Inflammatory macrophage treated with lipopolysaccharide for 1 hour (primary cell): Measurements from ENCODE around the gene SLC43A1.
"Not testable (repeated sequence)": the region's sequence is repeated elsewhere in the genome, so short reads cannot be mapped to it uniquely, and the experiment has no call there.

ENCODE experiments used
- DNase-seq, 2 donors: peaks; one replicate each; pipeline ENCODE4 v3.0.0-alpha.2; 2020 to 2022

Gene SLC43A1

DNA sequence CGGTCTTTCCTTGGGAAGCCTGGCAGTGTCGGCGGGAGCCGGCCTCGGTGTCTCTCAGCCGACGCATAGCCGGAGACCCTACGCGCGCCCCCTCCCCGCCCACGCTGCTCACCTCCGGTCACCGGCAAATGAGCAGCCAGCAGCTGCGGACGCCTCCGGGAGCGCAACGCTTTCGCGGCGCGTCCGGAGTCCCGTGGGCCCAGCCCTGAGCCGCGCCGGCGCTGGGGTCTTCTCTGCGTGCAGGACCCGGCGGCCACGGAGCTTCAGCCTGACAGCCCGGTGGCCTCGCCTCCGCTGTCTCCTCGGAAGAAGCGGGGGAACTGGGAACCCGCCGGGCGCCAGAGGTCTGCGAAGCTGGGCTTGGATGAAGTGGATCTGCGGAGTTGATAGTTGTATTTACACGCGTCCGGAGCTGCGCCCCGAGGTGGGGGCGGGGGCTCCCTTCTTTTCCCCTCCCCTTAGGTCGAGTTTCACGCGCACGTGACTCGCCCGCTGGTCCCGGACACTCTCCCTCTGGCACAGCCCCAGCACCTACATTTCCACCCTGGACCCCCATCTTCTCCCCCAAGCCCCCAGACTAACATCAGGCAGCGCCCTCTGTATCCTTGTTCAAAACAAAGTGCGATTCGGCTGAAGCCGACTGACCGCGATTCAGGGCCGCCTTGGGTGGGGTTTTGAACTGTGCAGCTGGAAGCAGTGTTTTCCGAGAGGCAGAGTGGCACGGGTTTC lies at the start of gene SLC43A1:
TSS of gene SLC43A1 (minus strand) at position 371 of the 729 bp plus-strand sequence. CDS start 1,591 bp downstream, outside the sequence.
- DNase-seq: no peak

DNA sequence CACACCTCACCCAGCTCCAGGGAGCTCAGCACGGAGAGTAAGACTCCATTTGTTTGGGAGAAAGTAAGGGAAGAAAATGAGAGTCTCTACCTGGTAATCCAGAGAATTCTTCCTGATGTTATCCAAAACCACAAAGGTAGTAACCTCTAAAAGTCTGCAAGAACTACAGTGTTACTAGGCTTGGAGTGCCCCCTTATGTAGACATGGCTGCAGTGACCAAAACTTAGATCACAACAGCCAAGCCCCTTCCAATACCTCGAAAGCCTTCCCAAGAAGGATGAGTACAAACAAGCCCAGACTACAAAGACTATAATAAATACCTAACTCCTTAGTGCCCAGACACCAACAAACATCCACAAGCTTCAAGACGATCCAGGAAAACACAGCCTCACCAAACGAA lies 47.1 kb upstream of the SLC43A1 start:
- no peak for DNase-seq

- no peak for DNase-seq
These were observed 44.6 kb upstream of the SLC43A1 start for GRCh38 chr11:57560146-57560545.

GRCh38 chr11:57556041-57556440 lies 40.5 kb upstream of the SLC43A1 start:
- no peak for DNase-seq

DNA sequence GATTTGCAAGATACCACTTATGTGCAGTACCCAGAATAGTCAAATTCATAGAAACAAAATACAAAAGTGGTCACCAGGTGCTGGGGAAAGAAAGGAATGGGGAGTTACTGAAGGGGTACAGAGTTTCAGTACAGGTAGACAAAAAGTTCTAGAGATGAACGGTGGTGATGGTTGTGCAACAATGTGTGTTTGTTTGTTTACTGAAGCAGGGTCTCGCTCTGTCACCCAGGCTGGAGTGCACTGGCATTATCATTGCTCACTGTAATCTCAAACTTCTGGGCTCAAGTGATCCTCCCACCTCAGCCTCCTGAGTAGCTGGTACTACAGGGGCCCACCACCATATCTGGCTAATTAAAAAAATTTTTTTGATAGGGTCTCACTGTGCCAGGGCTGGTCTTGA lies 39.9 kb upstream of the SLC43A1 start:
- DNase-seq: no peak

- no peak for DNase-seq
These were observed 37.0 kb upstream of the SLC43A1 start for GRCh38 chr11:57552479-57552878.

- no peak for DNase-seq
These were observed 36.4 kb upstream of the SLC43A1 start for GRCh38 chr11:57551941-57552340.

DNA sequence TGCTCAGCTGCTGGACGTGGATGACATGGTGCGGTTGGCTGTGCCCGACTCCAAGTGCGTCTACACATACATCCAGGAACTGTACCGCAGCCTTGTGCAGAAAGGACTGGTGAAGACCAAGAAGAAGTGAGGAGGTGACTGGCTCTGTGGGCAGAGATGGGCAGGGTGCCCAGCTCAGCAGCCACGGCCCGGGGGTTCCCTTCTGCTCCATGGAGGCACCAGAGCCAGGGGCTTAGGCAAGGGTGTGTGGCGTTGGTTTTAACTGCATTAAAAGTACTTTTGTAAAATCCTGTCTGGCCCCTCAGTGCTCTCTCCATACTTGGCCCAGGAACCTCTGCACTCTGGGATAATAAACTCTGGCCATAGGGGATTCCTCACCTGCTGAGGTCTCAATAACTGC lies 34.5 kb upstream of the SLC43A1 start:
- DNase-seq: no peak

GRCh38 chr11:57547854-57548377 lies 32.4 kb upstream of the SLC43A1 start:
- peak; percentile 2 to 38 for DNase-seq

DNA sequence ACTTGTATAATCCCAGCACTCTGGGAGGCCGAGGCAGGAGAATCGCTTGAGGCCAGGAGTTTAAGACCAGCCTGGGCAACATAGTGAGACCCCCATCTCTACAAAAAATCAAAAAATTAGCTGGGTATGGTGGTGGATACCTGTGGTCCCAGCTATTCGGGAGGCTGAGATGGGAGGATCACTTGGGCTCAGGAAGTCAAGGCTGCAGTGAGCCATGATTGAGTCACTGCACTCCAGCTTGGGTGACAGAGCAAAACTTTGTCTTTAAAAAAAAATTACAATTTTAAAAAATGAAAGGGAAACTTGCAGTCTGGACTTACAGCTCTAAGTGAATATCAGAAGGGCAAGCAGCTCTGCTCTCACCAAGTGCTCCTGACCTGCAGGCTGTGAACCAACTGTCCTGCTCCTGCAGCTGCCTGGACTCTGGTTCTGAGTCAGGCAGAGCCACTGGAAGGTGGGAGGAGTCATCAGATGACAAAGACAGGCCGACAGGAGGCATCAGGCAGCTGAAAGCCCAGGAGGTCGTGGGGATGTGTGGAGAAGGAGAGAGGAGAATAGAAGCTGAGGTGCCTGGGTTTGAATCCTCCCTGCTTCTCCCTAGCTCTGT lies 31.5 kb upstream of the SLC43A1 start:
- no peak for DNase-seq

GRCh38 chr11:57546451-57546850 lies 30.9 kb upstream of the SLC43A1 start:
- DNase-seq: no peak

- no peak for DNase-seq
These were observed 30.4 kb upstream of the SLC43A1 start for GRCh38 chr11:57545883-57546282.

GRCh38 chr11:57544566-57544965 lies 29.1 kb upstream of the SLC43A1 start:
- DNase-seq: no peak

DNA sequence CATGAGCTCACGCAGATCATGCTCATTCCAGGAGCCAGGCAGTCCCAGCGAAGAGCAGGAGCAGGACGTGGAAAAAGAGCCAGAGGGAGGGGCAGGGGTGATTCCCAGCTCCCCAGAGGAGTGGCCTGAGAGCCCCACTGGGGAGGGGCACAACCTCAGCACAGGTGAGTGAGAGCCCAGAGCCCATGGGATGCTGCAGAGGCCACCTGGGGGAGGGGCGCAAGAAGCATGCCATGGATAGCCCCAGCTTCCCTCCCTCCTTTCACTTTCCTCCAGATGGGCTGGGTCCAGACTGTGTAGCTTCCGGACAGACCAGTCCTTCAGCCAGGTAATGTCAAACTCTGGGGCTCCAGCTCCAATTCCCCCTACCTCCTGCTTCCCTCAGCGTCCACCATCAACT lies 28.1 kb upstream of the SLC43A1 start:
- DNase-seq: no peak

- DNase-seq: no peak
These were observed 27.1 kb upstream of the SLC43A1 start for GRCh38 chr11:57542582-57542981.

GRCh38 chr11:57541169-57541568 lies 25.7 kb upstream of the SLC43A1 start:
- no peak for DNase-seq

DNA sequence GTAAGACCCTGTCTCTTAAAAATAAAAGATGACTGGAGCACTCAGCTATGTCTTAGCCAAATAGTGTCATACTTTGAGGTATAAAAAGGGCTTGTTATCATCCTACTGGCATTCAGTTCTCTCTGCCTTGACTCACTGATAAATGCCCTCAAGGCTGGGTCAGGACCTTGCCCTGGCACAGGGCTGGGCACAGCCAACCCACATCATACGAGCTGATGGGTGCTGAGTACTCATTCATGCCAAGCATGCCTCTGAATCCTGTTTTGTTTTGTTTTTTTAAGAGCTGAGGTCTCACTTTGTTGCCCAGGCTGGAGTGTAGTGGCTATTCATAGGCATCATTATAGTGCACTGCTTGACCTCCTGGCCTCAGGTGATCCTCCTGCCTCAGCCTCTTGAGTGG lies 23.8 kb upstream of the SLC43A1 start:
- DNase-seq: no peak

DNA sequence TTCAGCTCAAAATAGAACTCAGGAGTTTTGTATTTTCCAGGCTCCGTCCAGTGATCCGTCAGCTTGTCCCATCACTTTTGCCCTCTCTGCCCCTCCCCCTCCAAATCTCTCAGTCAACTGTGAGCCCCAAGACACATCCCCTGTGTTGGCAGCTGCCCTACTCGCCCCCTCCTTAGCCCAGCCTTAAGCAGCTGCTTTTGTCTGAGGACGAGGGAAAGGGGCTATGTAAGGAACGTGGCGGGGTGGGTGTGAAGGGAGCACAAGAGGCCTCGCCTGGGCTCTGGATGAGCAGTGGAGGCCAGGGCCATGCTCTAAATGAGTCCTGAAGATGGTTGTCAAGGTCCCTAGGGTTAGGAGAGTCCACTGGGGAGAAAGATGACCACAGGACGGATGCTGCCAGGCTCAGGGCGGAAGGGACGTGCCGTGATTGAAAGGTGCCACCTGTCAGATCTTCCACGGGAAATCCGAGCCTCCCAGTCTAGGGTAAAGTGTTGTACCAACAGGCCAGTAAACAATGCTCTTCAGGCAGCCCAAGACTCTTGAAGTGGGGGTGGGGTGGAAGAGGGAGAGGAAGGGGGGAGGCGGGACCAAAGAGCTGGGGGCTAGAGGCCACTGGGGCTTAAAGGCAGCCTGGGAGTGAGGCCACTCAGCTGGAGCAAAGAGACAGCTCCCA lies 21.6 kb upstream of the SLC43A1 start, which contains the start of gene SMTNL1:
TSS of gene SMTNL1 (plus strand) at position 649 of the 673 bp plus-strand sequence. CDS start 5,048 bp downstream, outside the sequence.
- no peak for DNase-seq

DNA sequence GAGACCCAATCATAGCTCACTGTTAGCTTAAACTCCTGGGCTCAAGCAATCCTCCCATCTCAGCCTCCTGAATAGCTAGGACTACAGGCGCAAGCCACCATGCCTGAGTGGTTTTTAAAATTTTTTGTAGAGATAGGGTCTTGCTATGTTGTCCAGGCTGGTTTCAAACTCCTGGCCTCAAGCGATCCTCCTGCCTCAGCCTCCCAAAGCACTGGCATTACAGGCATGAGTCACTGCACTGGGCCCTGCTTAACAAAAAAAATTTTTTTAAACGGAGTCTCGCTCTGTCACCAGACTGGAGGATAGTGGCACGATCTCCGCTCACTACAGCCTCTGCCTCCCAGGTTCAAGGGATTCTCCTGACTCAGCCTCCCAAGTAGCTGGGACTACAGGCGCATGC lies 18.9 kb upstream of the SLC43A1 start:
- DNase-seq: not testable (repeated sequence)

DNA sequence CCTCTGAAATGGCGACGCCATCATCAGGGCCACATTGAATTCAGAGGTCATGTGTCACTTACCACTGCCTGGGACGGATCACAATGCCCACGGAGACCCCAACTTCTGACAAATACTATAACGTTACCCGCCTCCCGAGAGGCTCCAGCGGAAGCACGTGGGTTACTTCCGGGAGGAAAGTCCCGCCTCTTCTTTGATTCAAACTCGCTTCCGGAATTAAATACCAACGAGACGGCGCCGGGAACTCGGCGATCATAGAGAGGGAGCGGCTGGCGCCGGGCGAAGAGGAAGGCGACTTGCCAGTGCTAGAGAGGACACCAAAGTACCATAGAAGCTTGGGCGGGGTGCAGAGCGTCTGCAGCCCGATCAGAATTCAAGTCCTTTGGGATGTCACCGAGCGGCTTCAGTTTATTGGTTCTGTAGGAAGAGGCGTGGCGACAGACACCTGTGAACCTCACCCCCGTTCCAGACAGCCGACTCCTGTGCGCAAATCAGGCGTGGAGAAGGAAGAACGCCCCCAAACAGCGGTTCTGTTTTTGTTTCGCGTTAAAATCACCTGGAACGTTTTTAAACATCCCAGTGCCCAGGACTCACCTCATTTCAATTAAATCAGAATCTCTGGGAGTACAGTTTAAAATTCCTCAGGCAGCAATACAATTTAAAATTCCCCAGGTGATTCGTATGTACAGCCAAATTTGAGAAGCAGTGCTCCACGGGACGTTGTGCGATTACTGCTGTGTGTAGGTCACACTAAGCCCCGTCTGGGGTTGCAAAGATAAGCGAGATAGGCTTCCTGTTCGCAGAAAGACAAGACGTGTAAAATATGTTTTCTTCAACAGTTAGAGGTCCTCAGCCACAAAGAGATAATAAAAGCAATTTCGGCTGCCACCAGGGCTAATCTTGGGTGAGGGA lies 15.3 kb upstream of the SLC43A1 start, which contains the start of gene TIMM10:
TSS of gene TIMM10 (minus strand) at position 159 of the 912 bp plus-strand sequence. CDS start 565 bp downstream, outside the sequence.
- peak; percentile 96 for DNase-seq

GRCh38 chr11:57530215-57530595 lies 14.7 kb upstream of the SLC43A1 start:
- DNase-seq: no peak

- DNase-seq: no peak
These were observed 13.5 kb upstream of the SLC43A1 start for GRCh38 chr11:57529012-57529411.
